Medulla oblongata (tissue), 1 donor: ENCODE data around the gene MADCAM1.
A peak's percentile ranks its signal among the peaks of the same experiment; 100 is the strongest.

ENCODE experiments used
- DNase-seq: peaks from one replicate; pipeline ENCODE4 v3.0.0-alpha.2; 2015; ENCODE audit errors: extremely low spot score

The MADCAM1 gene

DNA sequence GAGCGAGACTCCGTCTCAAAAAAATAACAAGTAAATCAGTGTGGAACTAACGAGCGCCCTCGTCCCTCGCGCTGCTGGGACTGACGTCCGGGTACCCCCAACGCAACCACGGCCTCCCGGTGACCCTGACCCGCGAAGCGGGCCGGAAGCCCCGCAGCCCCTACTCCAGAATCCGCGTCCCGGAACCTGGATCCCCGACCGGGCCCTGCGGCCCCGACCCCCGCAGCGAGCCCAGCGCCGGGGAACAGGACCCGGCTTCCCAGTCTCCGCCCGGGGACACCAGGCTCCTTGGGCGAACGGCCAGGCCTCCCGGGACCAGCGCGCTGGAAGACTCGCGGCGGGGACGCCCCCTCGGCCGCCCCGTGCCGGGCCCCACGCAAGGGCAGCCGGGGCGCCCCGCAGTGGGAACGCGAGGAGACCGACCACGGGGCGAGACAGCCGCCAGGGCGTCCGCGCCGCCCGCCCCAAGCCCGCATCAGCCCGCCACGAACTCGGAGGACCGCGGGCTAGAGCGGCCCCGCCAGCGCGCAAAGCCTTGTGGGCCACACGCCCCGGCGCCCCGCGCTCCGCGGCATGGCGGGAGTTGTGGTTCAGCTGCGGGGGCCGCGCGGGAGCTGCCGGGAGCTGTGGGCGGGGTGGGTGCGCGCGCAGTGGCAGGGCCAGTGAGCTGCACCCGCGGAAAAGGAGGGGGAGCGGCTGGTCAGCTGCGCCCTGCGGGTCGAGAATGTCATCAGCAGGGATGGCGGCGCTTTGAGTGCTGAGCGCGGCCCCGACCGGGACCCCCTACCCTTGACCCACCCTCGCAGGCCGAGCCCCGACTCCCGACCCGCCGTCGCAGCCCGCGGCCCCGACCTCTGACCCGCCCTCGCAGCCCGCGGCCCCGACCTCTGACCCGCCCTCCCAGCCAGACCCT lies 7.5 kb upstream of the MADCAM1 start:
- DNase-seq, result peak; percentile 93

DNA sequence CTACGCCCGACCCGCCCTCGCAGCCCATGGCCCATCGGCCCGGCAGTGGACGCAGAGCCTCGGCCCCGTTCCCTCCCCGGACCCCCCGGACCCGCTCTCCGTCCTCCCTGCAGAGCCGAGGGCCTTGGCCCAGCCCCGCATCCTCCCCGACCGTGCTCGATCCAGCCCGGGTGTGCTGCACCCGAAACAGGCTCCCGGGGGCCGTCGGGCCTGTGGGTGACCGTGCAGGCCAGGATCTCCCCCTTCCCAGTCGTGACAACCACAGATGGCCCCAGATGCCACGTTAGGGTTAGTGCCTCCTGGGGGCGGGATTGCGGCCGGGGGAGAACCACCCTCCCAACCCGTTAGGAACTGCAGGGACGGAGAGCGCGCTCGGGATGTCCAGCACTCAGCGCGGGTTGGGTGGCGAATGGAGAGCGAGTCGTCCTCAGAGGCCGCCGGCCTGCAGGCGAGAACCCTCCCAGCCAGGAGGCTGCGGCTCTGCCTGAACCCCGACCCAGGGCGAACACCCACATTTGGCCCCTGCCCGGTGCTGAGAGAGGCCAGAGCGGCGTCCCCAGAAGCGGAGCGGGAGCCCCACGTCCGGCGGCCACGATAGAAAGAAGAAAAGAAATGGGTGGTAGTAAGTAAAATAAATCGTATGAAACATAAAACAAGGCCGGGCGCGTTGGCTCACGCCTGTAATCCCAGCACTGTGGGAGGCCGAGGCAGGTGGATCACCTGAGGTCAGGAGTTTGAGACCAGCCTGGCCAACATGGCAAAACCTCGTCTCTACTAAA lies 6.7 kb upstream of the MADCAM1 start:
- peak; percentile 51 for DNase-seq

- DNase-seq, result no peak
These were observed 5.0 kb upstream of the MADCAM1 start for GRCh38 chr19:491146-491741.

- DNase-seq, result no peak
These were observed 4.2 kb upstream of the MADCAM1 start for GRCh38 chr19:492091-492531.

DNA sequence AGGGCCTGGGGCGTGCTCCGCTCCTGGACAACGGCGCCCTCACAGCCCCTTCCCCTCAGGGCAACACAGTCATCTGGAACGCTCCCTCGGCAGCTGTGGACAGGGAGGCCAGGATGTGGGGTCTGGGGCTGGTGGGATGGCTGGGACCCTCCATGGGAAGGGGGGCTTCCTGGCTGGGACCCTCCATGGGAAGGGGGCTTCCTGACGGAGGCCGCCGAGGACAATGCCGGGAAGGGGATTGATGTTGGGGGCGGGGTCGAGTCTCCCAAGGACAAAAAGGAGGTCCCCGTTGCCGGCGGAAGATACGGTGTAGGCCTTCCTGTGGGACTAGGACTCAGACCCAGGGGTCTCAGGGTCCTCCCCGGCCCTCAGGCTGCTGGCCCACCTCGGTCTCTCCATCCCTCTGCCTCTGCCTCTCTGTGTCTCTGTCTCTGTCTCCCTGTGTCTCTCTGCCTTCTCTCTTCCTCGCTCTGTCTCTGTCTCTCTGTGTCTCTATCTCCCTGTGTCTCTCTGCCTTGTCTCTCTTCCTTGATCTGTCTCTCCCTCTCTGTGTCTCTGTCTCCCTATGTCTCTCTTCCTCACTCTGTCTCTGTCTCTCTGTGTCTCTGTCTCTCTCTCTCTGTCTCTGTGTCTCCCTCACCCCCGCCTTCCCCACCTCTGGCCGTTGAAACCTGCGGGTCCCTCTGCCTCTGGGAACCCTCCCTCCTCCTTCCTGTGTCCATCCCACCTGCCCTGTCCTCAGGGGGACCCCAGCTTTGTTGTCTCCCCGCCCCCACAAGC lies 2.7 kb upstream of the MADCAM1 start:
- DNase-seq, result no peak

DNA sequence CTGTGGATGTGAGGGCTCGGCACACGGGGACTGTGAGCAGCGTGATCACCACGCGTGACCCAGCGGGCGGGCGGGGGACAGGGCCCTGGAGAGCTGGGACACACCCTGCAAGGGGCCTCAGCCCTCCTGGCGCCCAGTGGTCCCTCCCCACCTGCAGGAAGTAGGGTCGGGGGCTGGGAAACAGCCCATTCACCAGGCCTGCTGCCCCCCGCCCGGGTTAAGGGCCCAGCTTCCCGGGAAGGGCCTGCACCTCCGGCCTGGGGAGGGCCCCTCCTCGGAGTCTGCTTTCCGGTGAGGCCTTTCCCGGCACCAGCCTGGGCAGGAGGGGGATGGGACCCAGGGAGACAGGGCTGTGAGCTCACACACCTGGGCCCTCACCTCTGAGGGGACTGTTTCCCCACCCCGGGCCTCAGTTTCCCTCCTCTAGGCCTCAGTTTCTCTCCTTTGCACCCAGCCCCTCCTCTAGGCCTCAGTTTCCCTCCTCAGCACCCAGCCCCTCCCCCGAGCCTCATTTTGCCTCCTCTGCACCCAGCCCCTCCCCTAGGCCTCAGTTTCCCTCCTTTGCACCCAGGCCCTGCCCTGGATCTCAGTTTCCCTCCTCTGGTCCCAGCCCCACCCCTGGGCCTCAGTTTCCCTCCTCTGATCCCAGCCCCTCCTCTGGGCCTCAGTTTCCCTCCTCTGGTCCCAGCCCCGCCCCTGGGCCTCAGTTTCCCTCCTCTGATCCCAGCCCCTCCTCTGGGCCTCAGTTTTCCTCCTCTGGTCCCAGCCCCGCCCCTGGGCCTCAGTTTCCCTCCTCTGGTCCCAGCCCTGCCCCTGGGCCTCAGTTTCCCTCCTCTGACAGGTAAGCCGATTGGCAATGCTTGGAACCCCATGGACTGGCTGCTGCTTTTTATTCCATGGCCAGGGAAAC lies 1.9 kb upstream of the MADCAM1 start:
- no peak for DNase-seq

GRCh38 chr19:495081-495401 lies 1.2 kb upstream of the MADCAM1 start:
- DNase-seq, result no peak

GRCh38 chr19:495402-496111 lies 729 bp upstream of the MADCAM1 start:
- no peak for DNase-seq

GRCh38 chr19:496986-497385 lies 700 bp downstream of the MADCAM1 start:
- no peak for DNase-seq

DNA sequence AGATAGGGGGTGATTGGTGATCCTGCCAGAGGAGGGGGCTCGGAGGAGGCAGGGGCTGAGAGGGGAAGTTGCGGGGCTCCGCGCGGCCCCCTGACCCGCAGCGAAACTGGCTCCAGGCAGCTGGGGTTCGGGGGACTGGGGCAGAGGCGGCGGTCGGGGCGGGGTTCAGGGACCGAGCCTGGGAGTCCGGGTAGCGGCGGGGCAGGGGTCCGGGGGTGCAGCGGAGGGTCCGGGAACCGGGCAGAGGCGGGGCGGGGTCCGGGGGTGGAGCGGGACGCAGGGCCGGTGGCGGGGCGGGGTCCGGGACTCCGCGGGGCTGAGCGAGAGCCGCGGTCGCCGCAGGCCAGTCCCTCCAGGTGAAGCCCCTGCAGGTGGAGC lies 1.2 kb downstream of the MADCAM1 start:
- DNase-seq, result no peak

GRCh38 chr19:497869-498510 lies 1.7 kb downstream of the MADCAM1 start:
- DNase-seq, result no peak

GRCh38 chr19:498511-498891 lies 2.2 kb downstream of the MADCAM1 start:
- no peak for DNase-seq

DNA sequence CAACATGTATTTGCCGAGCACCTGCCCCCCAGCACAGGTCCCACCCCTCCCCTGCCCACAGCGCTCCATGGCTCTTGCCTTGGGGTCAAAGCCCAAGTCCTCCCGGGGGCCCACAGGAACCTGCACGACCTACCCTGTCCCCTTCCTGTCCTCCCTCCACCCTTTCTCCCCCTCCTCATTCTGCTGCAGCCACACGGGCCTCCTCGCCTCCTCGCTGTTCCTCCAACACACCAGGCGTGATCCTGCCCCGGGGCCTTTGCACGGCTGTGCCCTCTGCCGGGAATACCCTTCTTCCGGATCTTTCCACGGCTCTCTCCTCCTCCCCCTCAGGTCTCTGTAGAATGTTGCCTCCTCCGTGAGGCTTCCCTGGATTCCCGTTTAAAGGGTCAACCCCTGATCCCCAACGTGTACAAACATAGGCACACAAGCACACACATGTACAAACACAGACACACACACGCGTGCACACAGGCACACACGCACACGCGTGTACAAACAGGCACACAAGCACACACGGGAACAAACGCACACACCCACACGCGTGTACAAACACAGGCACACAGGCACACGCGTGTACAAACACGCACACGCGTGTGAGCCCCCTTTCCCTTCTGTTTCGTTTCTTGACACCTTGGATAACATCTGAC lies 2.8 kb downstream of the MADCAM1 start:
- DNase-seq, result no peak

DNA sequence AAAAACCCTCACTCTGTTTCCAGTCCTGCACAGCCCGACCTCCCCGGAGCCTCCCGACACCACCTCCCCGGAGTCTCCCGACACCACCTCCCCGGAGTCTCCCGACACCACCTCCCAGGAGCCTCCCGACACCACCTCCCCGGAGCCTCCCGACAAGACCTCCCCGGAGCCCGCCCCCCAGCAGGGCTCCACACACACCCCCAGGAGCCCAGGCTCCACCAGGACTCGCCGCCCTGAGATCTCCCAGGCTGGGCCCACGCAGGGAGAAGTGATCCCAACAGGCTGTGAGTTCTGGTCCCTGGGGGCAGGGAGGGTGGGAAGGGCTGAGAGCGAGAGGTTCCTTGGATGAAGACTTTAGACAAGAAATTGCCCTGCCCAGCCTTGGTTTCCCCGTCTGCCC lies 5.4 kb downstream of the MADCAM1 start:
- no peak for DNase-seq

GRCh38 chr19:504616-505015 lies 8.3 kb downstream of the MADCAM1 start:
- DNase-seq, result no peak

DNA sequence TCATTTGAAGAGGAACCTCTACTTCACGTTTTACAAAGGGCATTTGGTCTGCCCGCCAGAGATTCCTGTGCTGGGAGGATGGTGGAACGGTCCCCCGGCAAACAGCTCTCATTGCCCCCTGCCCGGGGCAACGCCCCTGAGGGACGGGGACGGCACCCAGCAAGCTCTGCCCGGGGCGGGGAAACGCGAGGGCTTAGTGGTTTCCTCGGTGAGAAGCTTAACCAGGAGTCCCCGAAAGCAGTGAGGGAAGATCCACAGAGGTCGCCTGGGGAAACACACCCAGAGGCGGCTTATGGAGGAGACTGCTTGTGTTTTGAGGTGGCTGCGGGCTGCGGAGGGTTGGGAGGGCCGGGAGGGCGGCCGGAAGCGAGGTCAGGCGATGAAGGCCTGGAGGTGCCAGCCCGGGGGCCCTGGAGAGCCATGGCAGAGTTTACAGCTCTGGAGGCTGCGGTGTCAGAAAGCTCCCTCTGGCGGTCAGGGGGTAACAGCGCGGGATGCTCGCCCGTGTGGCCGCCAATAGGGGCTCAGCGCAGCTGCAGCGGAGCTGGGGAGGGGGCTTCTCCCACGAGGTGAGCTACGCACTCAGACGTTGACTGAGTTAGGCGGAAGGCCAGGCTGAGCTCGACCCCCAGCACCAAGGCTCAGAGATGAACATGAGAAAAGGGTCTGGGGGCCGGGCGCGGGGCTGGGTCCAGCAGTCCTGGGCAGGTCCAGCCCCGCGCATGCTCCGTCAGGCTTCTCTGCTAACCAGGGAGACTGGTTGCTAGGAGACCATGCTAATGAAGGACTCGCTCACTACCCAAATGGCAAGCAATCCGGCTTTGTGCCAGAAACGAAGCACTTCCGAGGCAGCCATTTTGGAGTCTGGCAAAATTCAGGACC lies 10.4 kb downstream of the MADCAM1 start:
- peak; percentile 100 for DNase-seq

DNA sequence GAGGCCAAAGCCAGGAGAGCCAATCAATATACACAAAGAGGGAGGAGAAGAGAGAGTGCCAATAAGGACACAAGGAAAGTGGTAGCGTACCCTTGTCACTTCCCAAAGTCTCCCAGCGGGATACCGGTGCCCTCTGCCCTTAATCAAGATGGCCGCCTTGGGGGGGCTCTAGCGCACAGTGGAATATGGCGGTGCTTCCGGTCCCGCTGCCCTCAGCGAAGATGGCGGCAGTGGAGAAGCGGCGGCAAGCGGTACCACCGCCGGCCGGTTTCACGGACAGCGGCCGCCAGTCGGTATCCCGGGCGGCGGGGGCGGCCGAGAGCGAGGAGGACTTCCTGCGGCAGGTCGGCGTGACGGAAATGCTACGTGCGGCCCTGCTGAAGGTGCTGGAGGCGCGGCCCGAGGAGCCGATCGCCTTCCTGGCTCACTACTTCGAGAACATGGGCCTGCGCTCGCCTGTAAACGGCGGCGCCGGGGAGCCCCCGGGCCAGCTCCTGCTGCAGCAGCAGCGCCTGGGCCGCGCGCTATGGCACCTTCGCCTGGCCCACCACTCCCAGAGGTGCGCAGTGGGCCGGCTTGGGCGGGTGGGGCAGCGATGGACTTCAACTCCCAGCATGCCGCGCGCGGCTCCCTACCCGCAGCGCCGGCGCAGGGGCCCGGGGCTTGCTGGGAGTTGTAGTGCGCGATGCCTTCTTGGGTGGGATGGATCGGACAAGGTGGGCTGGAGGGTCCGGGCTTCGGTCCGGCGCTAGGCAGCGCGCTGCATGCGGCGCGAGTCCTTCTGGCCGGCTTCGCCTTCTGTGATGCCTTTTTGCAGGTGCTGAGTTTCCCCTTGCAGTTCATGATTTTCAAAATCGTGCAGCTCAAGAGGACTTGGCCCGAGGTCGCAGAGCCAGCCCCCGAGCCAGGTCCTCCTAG lies 11.3 kb downstream of the MADCAM1 start, which contains the start of gene TPGS1:
Gene TPGS1 (plus strand): TSS at position 212 of the 918 bp plus-strand sequence. CDS start 10 bp downstream, at position 222.
- peak; percentile 88 for DNase-seq
